BJ (cell line): ENCODE results near the gene PHKA2. TPM values are rescaled to one million over a fixed set of nuclear protein-coding genes. Genes with fewer than 3 reads are reported as not detected.

Experiments used
- CTCF ChIA-PET: fragments of 350-600 bp; formaldehyde crosslinking; extraction: SDS; loops from one replicate; lab custom pipeline; 2021; ENCODE audit warnings: antibody characterized with exemption, inconsistent platforms; lab: Yijun Ruan, JAX
- POLR2A ChIA-PET: fragments of 300-600 bp; sonication (Branson Sonifier 250); formaldehyde crosslinking; extraction: SDS; loops from one replicate; lab custom pipeline; 2021; ENCODE audit warnings: antibody characterized with exemption; lab: Charles Lee
- DNase-seq: peaks from one replicate; pipeline ENCODE4 v3.0.0-alpha.2; 2011; ENCODE audit warnings: low read depth
- H3K27me3 ChIP-seq: 2 replicates; pipeline ENCODE4 v1.6.0; 2011; ENCODE audit warnings: low read length; ENCODE audit not compliant: control insufficient read depth, insufficient read depth
- H3K36me3 ChIP-seq: 2 replicates; pipeline ENCODE4 v1.5.1; 2011; ENCODE audit warnings: low read length; ENCODE audit not compliant: control insufficient read depth, insufficient read depth
- H3K4me3 ChIP-seq: 2 replicates; pipeline ENCODE4 v1.5.1; 2011; ENCODE audit warnings: low read depth, mild to moderate bottlenecking, control low read depth, low read length
- polyA plus RNA-seq: library from polyadenylated mRNA; depleted of rRNA; stranded (reverse); fragments of >200 nt; gene quantifications from 2 replicates; pipeline ENCODE4 v1.2.3, GENCODE V29; 2011
- TF ChIP-seq, protein P1 (sequence below): IDR thresholded peaks from 2 replicates; pipeline ENCODE4 v1.5.1; 2011; ENCODE audit warnings: low read depth, mild to moderate bottlenecking, control low read depth, inconsistent platforms, low read length, moderate library complexity; ENCODE audit not compliant: insufficient read depth

The PHKA2 gene
- polyA plus RNA-seq, 1 experiment = 23.1 TPM

- Histone ChIP-seq H3K36me3 (peaks cover 1% of the 10 kb centered on the region; the same call in 1 of the 2 replicates), H3K27me3 (no peaks in the 10 kb centered on the region), H3K4me3 (no peak overlapping the region)
- TF ChIP-seq, protein P1, sequence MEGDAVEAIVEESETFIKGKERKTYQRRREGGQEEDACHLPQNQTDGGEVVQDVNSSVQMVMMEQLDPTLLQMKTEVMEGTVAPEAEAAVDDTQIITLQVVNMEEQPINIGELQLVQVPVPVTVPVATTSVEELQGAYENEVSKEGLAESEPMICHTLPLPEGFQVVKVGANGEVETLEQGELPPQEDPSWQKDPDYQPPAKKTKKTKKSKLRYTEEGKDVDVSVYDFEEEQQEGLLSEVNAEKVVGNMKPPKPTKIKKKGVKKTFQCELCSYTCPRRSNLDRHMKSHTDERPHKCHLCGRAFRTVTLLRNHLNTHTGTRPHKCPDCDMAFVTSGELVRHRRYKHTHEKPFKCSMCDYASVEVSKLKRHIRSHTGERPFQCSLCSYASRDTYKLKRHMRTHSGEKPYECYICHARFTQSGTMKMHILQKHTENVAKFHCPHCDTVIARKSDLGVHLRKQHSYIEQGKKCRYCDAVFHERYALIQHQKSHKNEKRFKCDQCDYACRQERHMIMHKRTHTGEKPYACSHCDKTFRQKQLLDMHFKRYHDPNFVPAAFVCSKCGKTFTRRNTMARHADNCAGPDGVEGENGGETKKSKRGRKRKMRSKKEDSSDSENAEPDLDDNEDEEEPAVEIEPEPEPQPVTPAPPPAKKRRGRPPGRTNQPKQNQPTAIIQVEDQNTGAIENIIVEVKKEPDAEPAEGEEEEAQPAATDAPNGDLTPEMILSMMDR = no peak
- DNase-seq = no peak
- ChIA-PET CTCF (no interaction called here), POLR2A (no interaction called here)
These were observed 93.9 kb downstream of the PHKA2 start for GRCh38 chrX:18890049-18890381.

- Histone ChIP-seq H3K27me3 (no peaks in the 10 kb centered on the region), H3K36me3 (peaks cover 1% of the 10 kb centered on the region; the same call in 1 of the 2 replicates), H3K4me3 (no peak overlapping the region)
- DNase-seq = no peak
- TF ChIP-seq, protein P1 = no peak
- CTCF ChIA-PET = no interaction called here
- POLR2A ChIA-PET = no interaction called here
These were observed 94.4 kb downstream of the PHKA2 start for GRCh38 chrX:18889346-18890048.

DNA sequence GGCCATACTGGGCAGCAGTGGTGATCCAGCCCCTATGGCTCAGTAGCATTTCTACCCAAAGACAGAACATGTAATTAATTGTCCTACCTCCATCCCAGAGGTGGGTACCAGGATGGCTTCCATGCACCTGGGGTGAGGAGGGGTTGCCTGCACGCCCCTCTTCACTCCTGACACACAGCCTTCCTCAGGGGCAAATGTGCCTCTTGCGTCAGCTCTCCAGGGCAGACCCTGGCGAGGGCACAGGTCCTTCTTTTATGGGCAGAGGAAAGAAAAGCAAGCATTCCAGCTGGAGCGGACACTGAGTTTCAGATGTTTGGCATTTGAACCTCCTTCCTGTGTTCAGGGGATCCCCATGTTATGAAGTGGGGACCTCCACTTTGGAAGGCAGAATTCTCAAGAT, 95.6 kb downstream of the PHKA2 start:
- Histone ChIP-seq H3K27me3 (no peaks in the 10 kb centered on the region; the same call in 1 of the 2 replicates), H3K4me3 (no peak overlapping the region), H3K36me3 (no peaks in the 10 kb centered on the region)
- TF ChIP-seq, protein P1 = no peak
- CTCF ChIA-PET = interaction anchor here (1.3 kb wide), 1 partner anchor 446 kb away, joined by 3 read pairs; no protein-coding TSS in a partner anchor
- POLR2A ChIA-PET = no interaction called here
- no peak for DNase-seq

DNA sequence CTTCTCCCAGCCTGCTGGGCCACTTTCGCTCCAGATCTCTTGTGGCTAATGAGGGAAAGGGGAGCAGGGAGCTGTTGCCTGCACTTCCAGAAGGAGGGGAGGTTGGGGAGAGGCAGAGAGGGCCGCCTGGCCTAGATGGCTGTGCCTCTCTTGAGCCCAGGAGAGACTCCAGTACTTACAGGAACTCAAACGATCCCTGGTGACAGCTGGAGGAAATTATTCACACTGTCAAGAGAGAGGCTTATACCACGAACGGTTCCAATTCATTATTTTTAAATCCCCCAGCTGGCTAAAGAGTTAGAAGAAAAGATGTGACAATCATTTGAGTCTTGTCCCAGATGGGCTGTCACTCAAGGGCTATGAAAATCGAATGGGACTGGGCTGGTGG, 96.1 kb downstream of the PHKA2 start:
- DNase-seq = no peak
- TF ChIP-seq, protein P1 = no peak
- ChIA-PET CTCF (interaction anchor here (1.3 kb wide), 1 partner anchor 446 kb away, joined by 3 read pairs; no protein-coding TSS in a partner anchor), POLR2A (no interaction called here)
- Histone ChIP-seq H3K4me3 (no peak overlapping the region), H3K27me3 (no peaks in the 10 kb centered on the region; the same call in 1 of the 2 replicates), H3K36me3 (no peaks in the 10 kb centered on the region)

DNA sequence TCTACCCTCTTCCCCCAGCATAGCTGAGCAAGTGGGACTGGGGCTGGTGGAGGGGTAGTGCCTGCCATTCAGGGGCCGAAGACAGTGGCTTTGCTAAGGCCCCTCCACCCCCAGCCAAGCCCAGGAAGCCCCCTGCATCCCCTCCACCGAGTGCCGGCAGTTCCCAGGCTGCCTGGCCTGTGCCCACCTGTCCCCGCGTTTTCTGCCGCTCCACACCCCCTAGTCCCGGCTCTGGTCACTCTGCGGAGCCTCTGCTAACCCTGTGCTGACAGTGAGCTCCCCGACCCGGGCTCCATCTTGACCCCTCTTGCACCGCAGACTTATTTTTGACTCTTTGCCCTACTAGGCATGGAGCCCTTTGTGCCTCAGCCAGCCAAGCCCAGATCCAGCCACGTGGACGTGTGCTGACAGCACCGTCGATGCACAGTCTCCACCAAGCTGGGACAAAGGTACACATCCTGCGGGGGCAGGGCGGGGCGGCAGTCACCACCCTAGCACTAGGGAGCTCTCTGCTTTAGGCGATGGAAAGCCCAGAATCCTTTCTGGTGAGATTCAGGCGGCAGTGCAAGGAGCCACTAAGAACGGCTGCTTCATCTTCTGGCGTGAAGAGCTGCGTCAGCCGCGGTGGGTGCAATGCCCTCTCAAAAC, 96.6 kb downstream of the PHKA2 start:
- ChIA-PET POLR2A (no interaction called here), CTCF (interaction anchor here (0.7 to 1.3 kb wide), 3 partner anchors 8 to 478 kb away, joined by 3 to 6 read pairs (median 3); no protein-coding TSS in a partner anchor)
- Histone ChIP-seq H3K4me3 (no peak overlapping the region), H3K36me3 (no peaks in the 10 kb centered on the region), H3K27me3 (no peaks in the 10 kb centered on the region; the same call in 1 of the 2 replicates)
- TF ChIP-seq, protein P1 = no peak
- DNase-seq = no peak
